GM21619 (cell line): Measurements from ENCODE around the gene CLDND1.

Source experiments
- ATAC-seq: cut with Tn5 transposase; IDR thresholded peaks from one replicate; pipeline ENCODE4 v1.9.1; 2021; ENCODE audit not compliant: unreplicated experiment

CLDND1 gene

DNA sequence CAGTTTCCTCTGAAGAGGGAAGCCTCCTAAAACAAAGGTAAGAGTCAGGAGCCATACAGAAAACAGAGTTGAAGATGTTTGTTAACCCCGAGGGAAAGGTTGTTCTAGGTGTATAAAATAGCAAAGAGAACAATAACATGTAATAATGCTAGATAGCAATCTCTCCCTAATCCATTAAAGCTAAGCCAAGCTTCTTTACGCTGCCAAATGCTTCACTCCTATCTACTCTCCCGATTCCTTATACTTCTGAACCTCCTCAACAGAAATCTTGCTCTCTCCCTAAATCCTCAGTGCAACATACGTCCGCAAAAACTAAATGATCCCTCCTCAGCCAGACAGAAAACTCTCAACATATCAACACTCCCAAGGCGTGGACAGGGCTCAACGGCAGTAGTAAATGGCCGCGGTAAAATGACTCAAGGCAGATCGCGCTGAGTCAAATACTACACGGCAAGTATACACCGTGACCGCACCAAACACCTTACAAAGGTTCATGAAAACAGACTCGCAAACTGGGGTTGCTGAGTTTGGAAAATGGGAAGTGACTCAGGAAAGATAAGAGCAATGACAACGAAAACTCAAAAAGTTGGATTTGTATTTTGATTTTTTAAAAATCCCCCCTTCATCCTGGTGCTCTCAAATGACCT is 682 bp downstream of the CLDND1 start:
- peak; percentile 35 for ATAC-seq

DNA sequence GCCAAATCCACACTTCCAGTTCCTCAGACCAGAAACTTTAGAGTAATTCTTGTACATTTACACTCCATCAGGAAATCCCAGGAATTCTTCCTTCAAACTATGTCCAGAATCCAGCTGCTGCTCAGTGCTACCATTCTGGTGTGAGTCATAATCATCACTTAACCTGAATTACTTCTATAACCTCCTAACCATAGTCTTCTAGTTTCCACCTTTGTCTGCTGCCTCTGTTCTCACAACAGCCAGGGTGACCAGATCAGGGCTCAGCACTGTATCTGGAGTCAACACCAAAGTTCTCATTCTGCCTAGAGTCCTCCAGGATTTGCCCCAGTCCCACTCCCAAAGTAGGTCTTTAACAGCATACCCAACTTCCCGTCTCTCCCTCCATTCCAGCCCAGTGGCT is 3.4 kb downstream of the CLDND1 start:
- ATAC-seq = no peak

- ATAC-seq = no peak
Observed at GRCh38 chr3:98518816-98519215, 3.9 kb downstream of the CLDND1 start.

DNA sequence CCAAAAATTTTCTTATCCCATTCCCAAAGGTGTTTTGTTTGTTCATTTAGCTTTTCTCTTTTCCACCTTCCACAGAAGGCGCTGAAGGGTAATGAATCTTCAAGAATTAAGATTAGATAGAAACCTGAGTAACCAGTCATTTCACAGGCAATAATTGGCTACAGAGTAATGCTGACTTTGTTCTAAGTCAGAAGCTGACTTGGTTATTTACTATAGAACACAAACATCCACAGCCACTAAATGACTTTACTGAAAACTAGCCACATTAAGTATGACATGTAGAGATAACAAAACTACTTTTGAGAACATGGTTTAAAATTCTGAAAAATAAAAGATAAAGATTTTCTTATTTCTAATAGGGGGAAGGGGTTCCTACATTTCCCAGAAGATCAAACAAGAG is 7.8 kb downstream of the CLDND1 start:
- ATAC-seq = no peak

DNA sequence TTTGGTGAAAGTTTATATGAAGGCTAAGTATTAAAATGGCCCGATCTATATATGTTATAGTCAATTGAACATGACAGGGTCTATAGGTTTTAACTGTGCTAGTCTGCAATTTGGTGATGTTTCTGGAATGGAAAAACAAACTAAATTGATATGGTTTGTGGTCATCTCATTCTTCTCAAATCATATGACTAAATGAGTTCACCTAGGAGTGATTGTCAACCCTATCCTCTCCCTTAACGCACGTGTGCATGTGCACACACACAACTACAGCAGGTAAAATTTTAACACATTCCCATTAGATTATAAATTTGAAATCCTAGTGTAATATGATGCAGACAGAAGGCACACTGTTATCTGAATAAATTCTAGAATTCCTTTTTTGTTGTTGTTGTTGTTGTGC is 9.0 kb downstream of the CLDND1 start:
- no peak for ATAC-seq

- ATAC-seq = no peak
Observed at GRCh38 chr3:98513091-98513511, 9.6 kb downstream of the CLDND1 start.

DNA sequence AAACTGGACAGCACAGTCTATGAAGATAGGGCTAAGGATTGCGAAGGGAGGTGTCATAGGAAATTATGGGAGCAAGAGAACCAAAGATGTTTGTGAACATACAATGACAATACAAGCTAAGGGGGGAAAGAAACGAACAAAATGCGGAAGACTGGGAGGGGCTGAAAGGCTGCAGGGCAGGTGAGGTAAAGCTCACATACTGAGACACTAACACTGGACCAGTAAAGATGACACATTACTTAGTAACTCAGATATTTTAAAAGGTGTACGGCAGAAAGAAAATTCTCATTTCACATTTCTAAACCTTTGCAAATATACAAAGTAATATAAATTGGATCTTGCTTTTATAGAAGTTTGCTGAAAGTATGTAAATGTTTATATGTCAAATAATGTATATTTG is 10.1 kb downstream of the CLDND1 start:
- no peak for ATAC-seq

- ATAC-seq = no peak
Observed at GRCh38 chr3:98508582-98508981, 14.1 kb downstream of the CLDND1 start.

DNA sequence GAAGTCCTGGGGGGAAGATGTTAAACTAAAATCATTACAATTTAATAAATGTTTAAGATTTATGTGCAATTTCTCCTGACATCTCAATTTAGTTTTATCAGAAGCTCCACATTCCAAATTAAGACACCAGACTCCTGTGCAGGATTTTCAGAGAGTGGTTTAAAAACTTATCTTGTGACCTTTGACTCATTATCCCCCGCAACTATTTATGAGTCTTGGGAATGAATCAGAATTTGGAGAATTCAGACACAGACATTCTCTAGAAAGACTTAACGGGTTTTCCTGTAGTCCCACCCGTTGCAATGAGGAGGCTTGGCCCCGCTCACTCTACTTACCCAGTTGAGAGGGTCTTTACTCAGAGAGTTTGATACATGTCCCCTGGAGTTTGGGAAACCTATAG is 18.2 kb downstream of the CLDND1 start:
- ATAC-seq = no peak

DNA sequence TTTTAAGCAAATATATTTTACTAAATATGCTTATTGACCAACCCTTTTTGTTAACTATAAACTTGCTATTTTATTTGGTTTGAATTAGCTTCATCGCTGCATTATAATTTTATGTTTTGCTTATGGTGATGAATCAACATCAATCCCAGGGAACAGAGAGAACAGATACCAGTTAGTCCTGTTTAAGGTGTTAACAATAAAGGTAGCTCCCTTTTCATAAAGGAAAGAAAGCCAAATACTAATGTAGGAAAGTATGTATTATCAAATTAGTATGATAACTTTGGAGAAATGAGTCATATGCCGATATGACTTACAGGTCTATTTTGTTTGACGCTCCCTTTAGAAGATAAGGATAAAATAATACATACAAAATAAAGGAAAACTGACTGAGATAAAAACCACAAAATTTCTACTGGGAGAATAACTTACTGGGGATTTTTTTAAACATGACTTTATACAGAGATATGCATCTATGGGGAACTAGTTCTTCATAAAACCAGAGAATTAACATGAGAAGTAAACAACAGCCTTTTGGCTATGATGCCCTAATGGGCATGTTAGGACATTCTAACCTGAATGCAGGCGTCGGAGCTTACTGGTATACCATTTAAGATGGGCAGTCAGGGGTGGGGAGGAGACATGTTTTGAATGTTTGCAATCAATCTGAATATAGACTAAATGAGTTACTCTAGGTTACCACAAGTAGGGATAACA is 20.7 kb downstream of the CLDND1 start:
- ATAC-seq = no peak

DNA sequence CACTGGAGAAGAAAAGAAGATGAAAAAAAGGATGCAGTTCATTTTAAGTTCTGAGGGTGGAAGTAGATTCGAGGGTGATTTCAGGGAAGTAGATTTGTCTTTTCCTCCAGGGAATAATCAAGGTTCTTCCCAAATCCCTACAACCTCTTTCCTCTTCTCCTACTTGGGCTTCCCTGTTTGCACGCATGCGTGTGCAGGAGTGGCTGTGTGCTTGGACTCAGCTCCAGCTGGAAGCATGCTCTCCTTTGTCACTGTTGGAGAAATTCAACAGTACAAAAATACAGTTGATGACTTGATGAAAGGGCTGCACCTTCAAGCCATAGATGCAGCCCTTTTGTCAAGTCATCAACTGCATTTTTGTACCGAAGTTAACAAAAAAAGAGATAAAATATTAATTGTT is 21.4 kb downstream of the CLDND1 start:
- ATAC-seq = no peak

DNA sequence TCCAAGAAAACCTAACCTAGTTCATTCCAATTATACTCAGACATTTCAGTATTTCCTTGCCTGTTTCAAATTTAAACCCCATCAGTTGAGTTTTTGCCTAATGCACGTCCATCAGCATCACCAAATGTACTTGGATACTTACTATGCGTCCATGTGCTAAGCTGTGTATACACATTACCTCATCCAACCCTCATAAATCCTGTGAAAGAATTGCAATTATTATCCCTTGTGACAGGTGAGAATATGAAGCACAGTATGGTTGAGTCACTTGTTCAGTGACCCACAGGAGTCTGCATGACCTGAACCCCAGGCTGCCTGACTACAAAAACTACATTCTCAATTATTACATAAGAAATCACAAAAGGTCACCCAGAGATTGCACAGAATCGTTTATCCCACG is 22.7 kb downstream of the CLDND1 start:
- no peak for ATAC-seq

- ATAC-seq = no peak
Observed at GRCh38 chr3:98497381-98497780, 25.3 kb downstream of the CLDND1 start, which contains the start of gene OR5K2. OR5K2 (plus strand) TSS chr3:98497681; CDS start chr3:98497681, 0 bp downstream.

DNA sequence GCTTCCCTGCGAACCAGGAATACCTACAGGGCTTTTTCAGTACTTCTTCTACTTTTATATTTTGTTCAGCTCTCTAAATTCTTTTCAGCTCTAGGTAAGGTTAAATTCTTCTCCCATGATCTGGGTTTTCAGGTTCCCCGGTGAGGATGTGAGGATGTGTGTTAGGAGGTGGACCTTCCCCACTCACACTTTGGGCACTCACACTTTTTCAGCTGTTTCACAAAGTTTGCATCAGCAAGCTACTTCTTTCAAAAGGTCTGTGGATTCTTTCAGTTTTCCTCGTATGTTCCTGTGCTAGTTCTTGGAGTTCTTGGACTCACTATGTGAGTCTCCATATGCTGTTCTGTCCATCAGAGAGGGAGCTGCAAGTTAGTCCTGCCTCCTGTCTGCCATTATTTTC is 39.1 kb downstream of the CLDND1 start:
- ATAC-seq = no peak

DNA sequence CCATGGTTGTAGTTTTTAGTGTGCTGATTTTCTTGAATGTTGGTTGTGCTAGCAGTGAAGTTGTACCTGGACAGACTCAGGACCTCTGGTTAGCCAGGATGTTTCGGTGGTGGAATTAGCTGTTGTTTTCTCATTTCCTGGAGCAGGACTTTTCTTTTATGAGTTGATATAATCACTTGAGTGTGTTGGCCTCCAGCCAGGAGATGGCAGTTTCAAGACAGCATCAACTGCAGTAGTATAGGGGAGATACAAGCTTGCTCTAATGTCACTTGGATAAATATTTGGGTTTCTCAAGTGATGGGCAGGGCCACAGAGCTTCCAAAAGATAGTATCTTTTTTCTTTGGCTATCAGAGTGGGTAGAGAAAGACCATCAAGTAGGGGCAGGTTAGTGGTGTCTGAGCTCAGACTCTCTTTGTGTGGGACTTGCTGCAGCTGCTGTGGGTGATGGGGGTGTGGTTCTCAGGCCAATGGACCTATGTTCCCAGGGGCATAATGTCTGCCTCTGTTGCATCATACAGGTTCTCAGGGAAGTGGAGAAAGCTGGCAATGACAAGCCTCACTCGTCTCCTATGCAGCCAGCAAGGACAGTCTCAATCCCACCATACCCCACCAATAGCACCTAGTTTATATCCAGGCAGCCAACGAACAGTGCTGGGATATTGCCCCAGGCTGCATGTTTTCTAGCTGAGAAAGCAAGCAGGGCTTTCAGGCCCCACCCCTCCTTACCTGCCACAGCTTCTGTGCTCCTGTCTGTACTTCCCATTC is 39.8 kb downstream of the CLDND1 start:
- ATAC-seq = no peak
